ENCODE measurements around the gene PRIMPOL. TPM values are rescaled to one million over a fixed set of nuclear protein-coding genes. Genes with fewer than 3 reads are reported as not detected.

The PRIMPOL gene
- total and polyA plus RNA-seq, 9 of the 15 experiments (the other 6 are each of a cell fraction or from before 2014, with no cell fraction given): 11.0 to 32.0 (median 16.1) TPM

- TF ChIP-seq, protein P1, sequence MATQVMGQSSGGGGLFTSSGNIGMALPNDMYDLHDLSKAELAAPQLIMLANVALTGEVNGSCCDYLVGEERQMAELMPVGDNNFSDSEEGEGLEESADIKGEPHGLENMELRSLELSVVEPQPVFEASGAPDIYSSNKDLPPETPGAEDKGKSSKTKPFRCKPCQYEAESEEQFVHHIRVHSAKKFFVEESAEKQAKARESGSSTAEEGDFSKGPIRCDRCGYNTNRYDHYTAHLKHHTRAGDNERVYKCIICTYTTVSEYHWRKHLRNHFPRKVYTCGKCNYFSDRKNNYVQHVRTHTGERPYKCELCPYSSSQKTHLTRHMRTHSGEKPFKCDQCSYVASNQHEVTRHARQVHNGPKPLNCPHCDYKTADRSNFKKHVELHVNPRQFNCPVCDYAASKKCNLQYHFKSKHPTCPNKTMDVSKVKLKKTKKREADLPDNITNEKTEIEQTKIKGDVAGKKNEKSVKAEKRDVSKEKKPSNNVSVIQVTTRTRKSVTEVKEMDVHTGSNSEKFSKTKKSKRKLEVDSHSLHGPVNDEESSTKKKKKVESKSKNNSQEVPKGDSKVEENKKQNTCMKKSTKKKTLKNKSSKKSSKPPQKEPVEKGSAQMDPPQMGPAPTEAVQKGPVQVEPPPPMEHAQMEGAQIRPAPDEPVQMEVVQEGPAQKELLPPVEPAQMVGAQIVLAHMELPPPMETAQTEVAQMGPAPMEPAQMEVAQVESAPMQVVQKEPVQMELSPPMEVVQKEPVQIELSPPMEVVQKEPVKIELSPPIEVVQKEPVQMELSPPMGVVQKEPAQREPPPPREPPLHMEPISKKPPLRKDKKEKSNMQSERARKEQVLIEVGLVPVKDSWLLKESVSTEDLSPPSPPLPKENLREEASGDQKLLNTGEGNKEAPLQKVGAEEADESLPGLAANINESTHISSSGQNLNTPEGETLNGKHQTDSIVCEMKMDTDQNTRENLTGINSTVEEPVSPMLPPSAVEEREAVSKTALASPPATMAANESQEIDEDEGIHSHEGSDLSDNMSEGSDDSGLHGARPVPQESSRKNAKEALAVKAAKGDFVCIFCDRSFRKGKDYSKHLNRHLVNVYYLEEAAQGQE (IDR thresholded peaks at IDR 0.05; ENCODE audit: borderline replicate concordance): peak; percentile 93
- TF ChIP-seq, protein P1 (CRISPR knock-in tag; IDR thresholded peaks at IDR 0.05; ENCODE audit: low read depth): no peak
- TF ChIP-seq CBFA2T2 (conservative IDR thresholded peaks at IDR 0.05) (peak; percentile 19; the same call in 1 of the 2 replicates), LEF1 (IDR thresholded peaks at IDR 0.05) (0 out of 2 replicates have a peak, but pooled peaks have one; percentile 22), CEBPB (tag; IDR thresholded peaks at IDR 0.05) (peak; percentile 34; the same call in 1 of the 2 replicates), ZNF561 (CRISPR knock-in tag; conservative IDR thresholded peaks at IDR 0.05) (no peak), CBFA2T3 (IDR thresholded peaks at IDR 0.05) (peak; percentile 53; the same call in 1 of the 2 replicates), TRIM28 (IDR thresholded peaks at IDR 0.05) (peak; percentile 61), TCF3 (CRISPR knock-in tag; IDR thresholded peaks at IDR 0.05) (peak; percentile 32; the same call in 1 of the 2 replicates), ZNF740 (CRISPR knock-in tag; IDR thresholded peaks at IDR 0.05) (no peak), ZNF740 (tag; IDR thresholded peaks at IDR 0.05) (no peak), TEAD4 (IDR thresholded peaks at IDR 0.05; ENCODE audit: low read length) (no peak), TEAD4 (CRISPR knock-in tag; IDR thresholded peaks at IDR 0.05; ENCODE audit: borderline replicate concordance) (no peak), CBX5 (IDR thresholded peaks at IDR 0.05; ENCODE audit: borderline replicate concordance, low read depth) (peak; percentile 58; the same call in 1 of the 2 replicates)
These were observed 31.8 kb upstream of the PRIMPOL start (continued) for GRCh38 chr4:184617600-184618196.

All from K562 (cell line).